Measurements from ENCODE around the gene MRPL14.

MRPL14 gene

DNA sequence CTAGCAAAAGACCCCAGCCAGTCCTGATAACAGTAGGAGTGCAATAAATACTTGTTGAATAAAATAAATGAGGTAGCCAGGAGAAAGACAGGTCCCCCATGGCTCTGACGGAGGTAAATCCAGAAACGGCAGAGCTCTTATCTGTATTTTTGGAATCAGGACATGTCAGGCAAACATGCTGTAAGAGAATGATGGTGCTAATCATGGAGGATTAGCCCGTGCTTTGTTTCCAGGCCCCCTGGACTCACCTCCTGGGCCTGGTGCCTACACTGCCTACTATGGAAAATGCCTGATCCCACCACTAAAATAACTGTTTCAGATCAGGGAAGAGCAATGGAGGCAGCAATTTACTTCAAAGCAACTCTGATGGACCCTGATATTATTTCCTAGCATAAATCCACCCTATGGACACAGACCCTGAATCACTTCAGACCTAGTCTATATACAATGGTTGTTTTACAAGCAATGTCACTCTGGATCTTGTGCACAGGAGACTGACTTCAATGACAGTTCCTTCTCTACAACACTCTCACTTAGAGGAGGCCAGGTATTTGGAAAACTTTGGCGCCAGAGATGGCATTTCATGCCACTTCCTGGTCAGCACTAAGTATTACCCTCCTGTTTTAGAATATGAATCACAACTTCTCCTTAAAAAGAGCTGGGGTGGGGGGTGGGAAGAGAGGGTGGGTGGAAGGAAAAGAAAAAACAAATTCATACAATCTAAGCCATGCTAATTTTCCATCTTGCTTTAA is 6.4 kb downstream of the MRPL14 start:
- no peak for DNase-seq

DNA sequence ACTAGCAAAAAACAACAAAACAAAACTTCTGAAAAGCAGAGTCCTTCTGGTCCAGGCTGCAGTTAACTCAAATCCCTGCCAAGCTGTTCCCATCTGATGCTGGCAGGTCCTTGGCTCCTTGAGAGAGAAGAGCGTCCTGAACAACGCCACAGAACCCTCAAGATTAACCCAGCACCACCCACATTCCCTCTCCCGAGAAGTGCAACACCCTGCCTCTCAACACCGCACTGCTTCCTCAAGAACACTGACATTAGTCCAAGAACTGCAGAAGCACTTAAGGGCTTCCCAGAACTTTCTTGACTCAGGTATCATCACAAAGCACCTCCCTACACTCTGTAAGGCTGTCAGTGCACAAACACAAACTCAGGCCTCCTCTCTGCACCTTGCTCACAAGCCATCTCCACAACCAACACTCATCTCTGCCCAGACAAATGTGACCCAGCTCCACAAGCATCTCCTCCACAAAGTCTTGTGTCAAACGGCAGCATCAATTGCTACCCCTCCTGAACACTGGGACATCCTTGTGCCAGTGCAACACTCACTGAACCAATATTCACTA is 7.5 kb downstream of the MRPL14 start:
- DNase-seq: no peak

- no peak for DNase-seq
Observed at GRCh38 chr6:44117397-44118128, 9.7 kb downstream of the MRPL14 start.

GRCh38 chr6:44116641-44117382 is 10.4 kb downstream of the MRPL14 start:
- DNase-seq: no peak

DNA sequence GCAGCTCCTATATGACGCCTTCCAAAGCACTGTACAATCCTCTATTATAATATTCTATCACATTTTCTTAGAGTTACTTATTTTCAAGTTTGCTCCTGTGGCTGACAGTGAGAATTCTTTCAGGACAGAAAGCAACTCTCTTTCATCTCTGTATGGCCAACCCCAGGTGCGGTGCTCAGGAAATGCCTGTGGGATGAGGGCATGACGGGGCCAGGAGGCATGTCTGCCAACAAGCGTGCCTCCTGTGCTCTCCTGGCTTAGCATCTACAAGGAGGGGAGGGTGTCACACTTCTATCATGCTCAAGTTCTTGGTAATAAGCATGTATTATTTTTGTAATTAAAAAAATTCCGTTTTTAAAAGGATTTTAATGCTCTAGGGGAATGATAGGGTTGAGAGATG is 11.4 kb downstream of the MRPL14 start:
- DNase-seq: no peak

GRCh38 chr6:44113414-44113813 is 13.8 kb downstream of the MRPL14 start:
- no peak for DNase-seq

DNA sequence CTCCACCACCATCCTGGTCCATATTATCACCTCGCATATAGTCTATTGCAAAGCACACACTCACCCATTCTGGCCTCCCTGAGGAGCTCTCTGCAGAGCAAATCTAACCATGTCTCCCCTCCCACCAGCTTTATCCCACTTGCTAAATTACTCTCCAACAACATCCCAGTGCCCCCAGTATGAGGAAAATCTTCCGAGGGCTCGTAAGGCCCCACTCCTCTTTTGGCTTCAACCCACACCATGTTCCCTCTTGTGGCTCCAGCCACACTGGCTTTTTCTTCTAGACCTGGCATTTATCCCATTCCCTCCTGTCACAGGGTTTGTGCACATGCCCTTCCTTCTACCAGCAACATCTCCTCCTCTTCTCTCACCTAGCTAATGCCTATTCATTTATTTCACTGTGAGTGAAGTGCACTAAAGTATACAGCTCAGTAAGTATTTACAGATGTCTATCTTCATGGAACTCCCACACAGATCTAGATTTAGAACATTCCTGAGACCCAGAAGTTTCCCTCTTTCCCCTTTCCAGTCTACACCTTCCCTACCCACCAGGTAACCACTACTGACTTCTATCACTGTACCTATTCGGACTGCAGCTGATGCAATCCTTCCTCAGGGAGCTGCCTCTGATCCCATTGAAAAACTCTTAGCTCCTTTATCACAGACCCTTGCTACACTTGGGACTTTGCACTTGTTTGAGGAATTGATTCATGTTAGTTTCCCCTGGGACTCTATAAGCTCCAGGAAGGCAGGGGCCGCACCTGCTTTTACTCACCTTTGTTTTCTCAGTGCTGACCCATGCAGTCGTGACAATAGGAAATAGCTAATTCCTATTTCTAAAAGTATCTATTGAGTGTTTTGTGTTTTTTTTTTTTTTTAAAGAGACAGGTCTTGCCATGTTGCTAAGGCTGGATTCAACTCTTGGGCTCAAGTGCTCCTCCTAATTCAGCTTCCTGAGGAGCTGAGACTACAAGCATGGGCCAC is 15.5 kb downstream of the MRPL14 start:
- DNase-seq: no peak

DNA sequence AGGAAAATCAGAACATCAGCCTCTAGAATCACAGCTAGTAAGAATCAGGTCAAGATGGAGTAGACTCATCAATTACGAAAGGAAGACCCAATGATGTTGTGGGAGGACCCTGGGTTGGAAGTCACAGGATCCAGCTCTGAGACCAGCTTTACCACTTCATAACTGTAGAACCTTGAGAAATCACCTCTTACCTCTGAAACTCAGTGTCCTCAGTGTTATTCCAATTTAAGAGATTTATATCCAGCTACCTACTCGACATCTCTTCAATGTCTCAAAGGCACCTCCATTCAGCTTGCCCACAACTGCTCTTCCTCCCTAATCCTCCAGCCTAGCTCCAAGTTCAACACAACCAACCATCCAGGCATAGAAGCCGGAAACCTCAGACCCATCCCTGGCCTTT is 16.3 kb downstream of the MRPL14 start:
- DNase-seq: no peak

DNA sequence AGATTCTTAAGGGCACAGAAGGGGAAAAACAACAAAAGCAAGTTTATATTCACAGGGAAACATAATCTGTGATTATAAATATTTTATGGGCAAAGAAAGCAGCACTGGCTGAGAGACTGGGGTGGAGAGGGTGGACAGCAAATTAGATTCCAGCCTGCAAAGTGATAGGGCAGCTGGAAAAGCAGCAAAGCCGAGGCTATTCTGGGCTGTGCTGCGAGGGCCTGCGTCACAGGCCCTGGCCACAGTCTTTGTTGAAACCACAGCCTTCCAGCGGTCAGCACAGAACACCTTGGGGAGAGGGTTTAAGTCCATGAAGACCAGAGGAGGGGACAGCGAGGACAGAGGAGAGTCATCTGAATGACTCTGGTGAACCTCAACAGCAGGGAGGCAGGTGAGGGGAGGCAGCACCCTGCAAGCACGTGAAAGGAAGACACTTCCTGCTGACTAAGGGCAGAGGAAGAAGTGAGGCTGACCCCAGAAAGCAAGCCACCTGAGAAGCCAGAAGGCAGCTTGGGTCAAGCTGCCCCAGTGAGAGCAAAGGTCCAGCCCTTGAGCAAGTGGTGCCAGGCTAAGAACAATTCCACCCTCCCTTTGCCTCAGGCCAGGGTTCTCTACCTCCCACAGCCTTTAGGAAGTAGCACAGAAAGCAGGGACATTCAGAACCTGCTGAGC is 17.1 kb downstream of the MRPL14 start:
- no peak for DNase-seq

DNA sequence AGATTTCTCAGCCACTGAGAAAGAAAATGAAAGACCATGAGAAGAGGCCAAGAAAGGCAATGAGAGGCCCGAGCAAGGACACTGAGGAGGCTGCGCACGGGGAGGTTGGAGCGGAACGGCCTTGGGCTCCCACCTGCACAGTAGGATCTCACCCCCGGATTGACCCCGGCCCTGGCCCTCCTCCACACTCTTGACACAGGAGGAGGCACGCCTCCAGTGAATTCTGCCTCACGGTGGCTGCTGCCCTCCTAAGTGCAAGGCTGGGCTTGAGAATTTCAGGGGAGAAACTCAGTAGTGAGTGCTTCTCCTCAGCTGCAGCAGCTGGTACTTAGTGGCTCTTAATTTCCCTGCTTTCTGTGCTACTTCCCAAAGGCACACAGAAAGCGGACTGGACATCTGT is 18.0 kb downstream of the MRPL14 start:
- DNase-seq: no peak

- DNase-seq: no peak
Observed at GRCh38 chr6:44108471-44108870, 18.8 kb downstream of the MRPL14 start.

DNA sequence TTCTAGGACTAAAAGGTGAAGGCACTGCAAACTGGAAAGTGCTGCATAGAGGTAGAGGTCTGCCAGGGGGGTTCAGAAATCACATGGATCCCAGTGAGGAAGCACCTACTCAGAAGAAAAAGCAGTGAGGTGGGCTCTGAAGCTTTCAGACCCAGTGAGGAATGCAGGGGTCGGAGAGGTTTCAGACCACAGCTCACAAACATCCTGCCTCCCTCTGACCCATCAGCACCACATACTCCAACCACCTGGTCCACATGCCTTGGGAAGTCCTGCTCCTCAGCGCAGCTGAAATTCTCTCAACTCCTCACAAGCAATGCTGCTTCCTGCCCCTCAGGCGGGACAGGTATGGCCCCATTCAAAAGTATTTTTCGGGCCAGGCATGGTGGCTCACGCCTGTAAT is 20.2 kb downstream of the MRPL14 start:
- DNase-seq: no peak

DNA sequence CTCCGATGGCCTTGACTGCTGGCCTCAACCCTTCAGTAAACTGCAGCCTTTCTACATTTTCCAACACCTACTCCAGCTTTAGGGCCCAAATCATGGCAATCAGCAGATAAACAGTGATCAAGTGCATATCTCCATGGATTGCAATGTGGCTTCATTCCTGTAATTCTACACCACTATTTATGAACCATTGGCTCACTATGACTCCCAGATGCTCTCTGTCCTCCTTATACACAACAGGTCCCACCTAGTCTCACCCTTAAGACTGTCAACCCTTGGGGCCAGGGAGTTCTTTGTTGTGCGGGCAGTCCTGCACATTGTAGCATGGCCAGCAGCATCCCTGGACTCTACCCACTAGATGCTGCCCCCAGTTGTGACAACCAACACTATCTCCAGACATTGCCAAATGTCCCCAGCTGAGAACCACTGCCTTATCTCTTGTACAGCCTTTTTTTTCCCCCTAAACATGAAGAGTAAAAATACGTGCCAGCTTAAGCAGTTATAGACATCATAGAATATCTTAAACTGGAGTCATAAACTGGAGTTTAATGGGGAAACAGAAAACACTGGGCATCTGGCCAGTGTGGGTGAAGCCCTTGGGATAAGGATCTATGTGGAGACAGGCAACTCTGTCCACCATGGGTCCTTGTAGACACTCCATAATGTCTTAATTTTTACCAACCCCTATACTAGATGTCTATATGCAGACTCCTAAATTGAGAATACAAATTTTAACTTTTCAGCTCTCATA is 21.1 kb downstream of the MRPL14 start:
- DNase-seq: no peak

DNA sequence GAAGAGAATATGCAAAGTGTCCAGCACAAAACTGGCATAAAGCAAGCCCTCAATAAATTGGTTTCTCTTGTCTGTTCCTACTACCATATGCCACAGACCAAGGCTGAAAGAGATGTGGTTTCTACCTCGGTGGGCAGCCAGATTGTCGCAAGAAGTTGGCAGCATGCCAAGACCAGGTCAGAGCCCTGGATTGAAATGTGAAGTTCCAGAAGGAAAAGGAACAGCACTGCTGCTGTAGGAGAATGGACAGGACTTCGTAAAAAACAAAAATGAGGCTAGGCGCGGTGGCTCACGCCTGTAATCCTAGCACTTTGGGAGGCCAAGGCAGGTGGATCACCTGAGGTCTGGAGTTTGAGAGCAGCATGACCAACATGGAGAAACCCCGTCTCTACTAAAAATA is 22.1 kb downstream of the MRPL14 start:
- no peak for DNase-seq

- DNase-seq: no peak
Observed at GRCh38 chr6:44104481-44105021, 22.7 kb downstream of the MRPL14 start.

DNA sequence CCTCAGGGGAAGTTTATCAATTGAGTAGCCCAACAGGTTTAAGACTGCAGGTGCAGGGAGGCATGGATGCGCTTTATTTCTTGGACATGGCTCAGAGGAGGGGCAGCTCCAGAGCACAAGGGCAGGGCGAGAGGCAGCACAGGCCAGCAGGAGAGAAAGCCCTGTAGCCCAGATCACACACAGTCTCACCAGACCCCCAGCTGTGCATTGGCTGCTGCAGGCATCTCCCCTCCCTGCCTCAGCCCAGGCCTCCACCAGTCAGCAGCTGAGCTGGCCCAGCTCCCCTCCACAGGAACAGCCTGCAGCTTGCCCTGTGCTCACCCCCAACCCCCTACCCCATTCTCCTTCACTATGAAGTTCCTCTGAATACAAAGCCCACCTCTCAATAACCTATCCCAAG is 24.7 kb downstream of the MRPL14 start:
- no peak for DNase-seq

- DNase-seq: no peak
Observed at GRCh38 chr6:44101832-44102231, 25.4 kb downstream of the MRPL14 start.

DNA sequence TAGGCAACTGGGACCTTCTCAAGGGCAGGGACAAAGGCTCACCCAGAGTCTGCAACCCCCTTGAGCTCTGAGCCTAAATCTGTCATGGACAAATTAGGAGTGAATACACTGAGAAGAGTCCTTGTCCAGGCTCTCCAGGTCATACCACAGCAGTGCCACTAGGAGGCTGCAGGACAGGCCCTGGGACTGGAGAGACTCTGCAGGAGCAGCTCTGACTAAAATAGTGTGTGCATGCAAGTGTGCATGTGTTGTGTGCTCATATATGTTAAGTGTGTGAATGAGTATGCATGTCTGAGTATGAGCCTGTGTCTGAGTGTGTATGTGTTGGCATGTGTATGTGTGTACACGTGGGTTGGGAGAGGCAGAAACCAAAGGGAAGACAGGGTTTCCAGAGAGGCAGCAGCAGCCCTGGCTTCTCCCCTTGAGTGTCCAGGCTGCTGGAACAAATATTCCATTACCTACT is 27.1 kb downstream of the MRPL14 start:
- DNase-seq: no peak

DNA sequence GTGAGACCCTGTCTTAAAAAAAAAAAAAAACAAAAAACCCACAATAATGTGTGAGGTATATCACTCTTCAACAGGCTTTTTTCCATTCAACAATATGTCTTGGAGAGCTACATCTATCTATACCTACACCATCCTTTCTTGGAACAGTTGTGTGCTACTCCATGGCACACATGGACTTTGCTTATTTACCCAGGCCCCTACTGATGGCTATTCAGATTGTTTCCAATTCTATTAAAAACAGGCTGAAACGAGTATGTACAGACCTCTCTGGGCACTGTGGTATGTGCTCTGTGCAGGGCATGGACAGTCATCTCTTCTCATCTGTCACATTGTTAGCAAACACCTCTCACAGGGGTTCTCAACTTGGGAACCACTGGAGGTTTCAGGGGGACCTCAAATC is 28.1 kb downstream of the MRPL14 start:
- DNase-seq: no peak

DNA sequence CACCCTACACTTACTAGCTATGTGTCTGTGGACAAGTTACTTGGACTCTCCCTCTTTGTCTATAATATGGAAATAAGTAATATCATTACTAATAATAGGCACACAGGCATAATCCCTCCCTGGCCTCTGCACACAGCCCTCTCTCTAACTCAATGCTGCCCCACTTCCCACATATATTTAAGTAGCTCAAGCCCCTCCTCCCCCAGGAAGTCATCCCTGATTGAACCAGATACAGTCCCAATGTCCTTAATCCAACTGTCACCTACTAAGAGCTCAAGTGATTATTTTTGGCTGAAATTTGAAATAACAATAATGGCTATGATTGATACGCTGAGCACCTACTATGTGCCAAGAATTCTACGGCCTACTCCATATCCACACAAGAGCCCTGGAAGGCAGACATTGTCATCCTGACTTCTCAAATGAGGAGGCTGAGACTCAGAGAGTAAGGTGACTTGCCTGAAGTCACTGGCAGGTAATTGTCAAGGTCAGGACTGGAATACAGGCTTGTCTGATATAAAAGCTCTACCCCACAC is 29.4 kb downstream of the MRPL14 start:
- no peak for DNase-seq

Data from KG1 (cell line).